H9 (cell line): ENCODE measurements around the gene HLA-E. TPM values are rescaled to one million over a fixed set of nuclear protein-coding genes. Genes with fewer than 3 reads are reported as not detected.

ENCODE experiments used
- DNase-seq: peaks from one replicate; pipeline ENCODE4 v3.0.0-alpha.2; 2017
- H2AFZ ChIP-seq: one replicate; pipeline ENCODE4 v1.6.1; 2013; ENCODE audit warnings: mild to moderate bottlenecking, low read length, control low read depth, moderate library complexity
- H2AK5ac ChIP-seq: 2 replicates; pipeline ENCODE4 v1.6.1; 2013; ENCODE audit warnings: low read length, control low read depth, mixed read lengths; ENCODE audit not compliant: insufficient read length
- H2BK120ac ChIP-seq: one replicate; pipeline ENCODE4 v1.6.1; 2013; ENCODE audit warnings: low read depth, mild to moderate bottlenecking, low read length, control low read depth, inconsistent platforms; ENCODE audit not compliant: poor library complexity, severe bottlenecking
- H2BK12ac ChIP-seq: 2 replicates; pipeline ENCODE4 v1.6.1; 2013; ENCODE audit warnings: low read length, control low read depth, mixed read lengths, low read depth; ENCODE audit not compliant: insufficient read length
- H2BK15ac ChIP-seq: 2 replicates; pipeline ENCODE4 v1.6.1; 2013; ENCODE audit warnings: low read depth, low read length, control low read depth
- H2BK20ac ChIP-seq: one replicate; pipeline ENCODE4 v1.6.1; 2013; ENCODE audit warnings: low read depth, mild to moderate bottlenecking, low read length, control low read depth, inconsistent platforms; ENCODE audit not compliant: poor library complexity, severe bottlenecking
- H2BK5ac ChIP-seq: 2 replicates; pipeline ENCODE4 v1.6.1; 2013; ENCODE audit warnings: low read length, control low read depth, mixed read lengths; ENCODE audit not compliant: insufficient read length
- H3K14ac ChIP-seq: 2 replicates; pipeline ENCODE4 v1.6.1; 2013; ENCODE audit warnings: low read length, control low read depth; ENCODE audit not compliant: insufficient read depth
- H3K18ac ChIP-seq: 2 replicates; pipeline ENCODE4 v1.6.1; 2013; ENCODE audit warnings: low read depth, mild to moderate bottlenecking, mixed read lengths, low read length, control low read depth; ENCODE audit not compliant: insufficient read length
- H3K23ac ChIP-seq: 2 replicates; pipeline ENCODE4 v1.6.1; 2013; ENCODE audit warnings: low read length, control low read depth, mixed read lengths, low read depth; ENCODE audit not compliant: insufficient read length
- H3K23me2 ChIP-seq: 2 replicates; pipeline ENCODE4 v1.6.1; 2013; ENCODE audit warnings: low read depth, mild to moderate bottlenecking, mixed read lengths, low read length, control low read depth; ENCODE audit not compliant: insufficient read length, poor library complexity, severe bottlenecking
- H3K27ac ChIP-seq: 2 replicates; pipeline ENCODE4 v1.5.1; 2013; ENCODE audit warnings: low read length, control low read depth, mixed read lengths, low read depth; ENCODE audit not compliant: insufficient read length
- H3K27me3 ChIP-seq: 2 replicates; pipeline ENCODE4 v1.6.1; 2013; ENCODE audit warnings: low read length, control low read depth, inconsistent platforms; ENCODE audit not compliant: insufficient read depth
- H3K4ac ChIP-seq: 2 replicates; pipeline ENCODE4 v1.6.1; 2013; ENCODE audit warnings: low read depth, mild to moderate bottlenecking, control low read depth, inconsistent platforms, low read length, moderate library complexity
- H3K4me1 ChIP-seq: 2 replicates; pipeline ENCODE4 v1.6.1; 2013; ENCODE audit warnings: low read length, control low read depth, inconsistent platforms; ENCODE audit not compliant: insufficient read depth
- H3K4me2 ChIP-seq: 2 replicates; pipeline ENCODE4 v1.6.1; 2013; ENCODE audit warnings: low read length, control low read depth, mixed read lengths; ENCODE audit not compliant: insufficient read length, insufficient read depth
- H3K56ac ChIP-seq: 2 replicates; pipeline ENCODE4 v1.6.1; 2013; ENCODE audit warnings: low read depth, mild to moderate bottlenecking, mixed read lengths, low read length, control low read depth; ENCODE audit not compliant: insufficient read length
- H3K79me1 ChIP-seq: 2 replicates; pipeline ENCODE4 v1.6.1; 2013; ENCODE audit warnings: low read depth, mild to moderate bottlenecking, moderate library complexity, low read length, control low read depth, inconsistent platforms; ENCODE audit not compliant: insufficient read depth, poor library complexity, severe bottlenecking
- H3K79me2 ChIP-seq: 2 replicates; pipeline ENCODE4 v1.6.1; 2013; ENCODE audit warnings: low read length, control low read depth, inconsistent platforms; ENCODE audit not compliant: insufficient read depth
- H3K9ac ChIP-seq: 2 replicates; pipeline ENCODE4 v1.6.1; 2013; ENCODE audit warnings: low read length, control low read depth, mixed read lengths; ENCODE audit not compliant: insufficient read length; ENCODE audit errors: extremely low read depth
- H3K9me3 ChIP-seq: one replicate; pipeline ENCODE4 v1.6.1; 2013; ENCODE audit warnings: low read depth, low read length, inconsistent platforms; ENCODE audit not compliant: control insufficient read depth
- H3T11ph ChIP-seq: one replicate; pipeline ENCODE4 v1.6.1; 2013; ENCODE audit warnings: mild to moderate bottlenecking, low read length, control low read depth, inconsistent platforms
- H4K20me1 ChIP-seq: one replicate; pipeline ENCODE4 v1.6.1; 2013; ENCODE audit not compliant: control insufficient read depth, insufficient read length, insufficient read depth
- H4K5ac ChIP-seq: 2 replicates; pipeline ENCODE4 v1.6.1; 2013; ENCODE audit warnings: low read depth, mild to moderate bottlenecking, mixed read lengths, low read length, control low read depth; ENCODE audit not compliant: insufficient read length
- H4K8ac ChIP-seq: replicated peaks from 2 replicates; pipeline ENCODE4 v1.6.1; 2013; ENCODE audit warnings: low read length, control low read depth, mixed read lengths, low read depth; ENCODE audit not compliant: insufficient read length
- H4K91ac ChIP-seq: 2 replicates; pipeline ENCODE4 v1.6.1; 2013; ENCODE audit warnings: low read depth, mild to moderate bottlenecking, moderate library complexity, mixed read lengths, low read length, control low read depth; ENCODE audit not compliant: insufficient read length
- H3K27ac Mint-ChIP-seq, 3 experiments: 2 replicates in 2 of 3; 3 replicates in 1 of 3; pipeline ENCODE4 v1.8.0; 2020 to 2021; ENCODE audit warnings: mixed read lengths in 3 of 3, mild to moderate bottlenecking in 1 of 3, moderate library complexity in 1 of 3
- H3K27me3 Mint-ChIP-seq: 2 replicates; pipeline ENCODE4 v1.8.0; 2021; ENCODE audit warnings: low read depth, mild to moderate bottlenecking, moderate library complexity, mixed read lengths
- H3K36me3 Mint-ChIP-seq, 3 experiments: 2 replicates in 2 of 3; 3 replicates in 1 of 3; pipeline ENCODE4 v1.8.0; 2020 to 2021; ENCODE audit warnings: low read depth in 3 of 3, mixed read lengths in 3 of 3; ENCODE audit not compliant: insufficient read depth in 1 of 3
- H3K4me1 Mint-ChIP-seq, 2 experiments: 2 replicates each; pipeline ENCODE4 v1.8.0; 2020; ENCODE audit warnings: mixed read lengths in 2 of 2
- H3K4me3 Mint-ChIP-seq, 2 experiments: 2 replicates in 1 of 2; 3 replicates in 1 of 2; pipeline ENCODE4 v1.8.0; 2020 to 2021; ENCODE audit warnings: mild to moderate bottlenecking in 2 of 2, mixed read lengths in 2 of 2, moderate library complexity in 1 of 2
- H3K9me3 Mint-ChIP-seq, 2 experiments: 2 replicates in 1 of 2; 3 replicates in 1 of 2; pipeline ENCODE4 v1.8.0; 2020; ENCODE audit warnings: mild to moderate bottlenecking in 2 of 2, mixed read lengths in 2 of 2, moderate library complexity in 1 of 2
- CTCF ChIP-seq: fragments of 200-600 bp; sonication (generic); conservative IDR thresholded peaks from 3 replicates; pipeline ENCODE4 v1.8.0; 2021; ENCODE audit warnings: antibody characterized with exemption, mild to moderate bottlenecking
- WGBS: extraction: QIAGEN DNeasy Blood & Tissue Kit; methylation state at CpG from one replicate; pipeline ENCODE4 v1.1.7; 2013; ENCODE audit warnings: missing lambda C conversion rate, low lambda C conversion rate, mixed read lengths; ENCODE audit not compliant: insufficient read length; ENCODE audit errors: extremely low coverage; 5-methylcytosine and 5-hydroxymethylcytosine counted together
- total RNA-seq: library from RNA; stranded (reverse); gene quantifications from 2 replicates; pipeline ENCODE4 v1.2.1, GENCODE V29; 2021

Gene HLA-E
- total RNA-seq, 1 experiment from 2014 or later = 28.1 TPM

DNA sequence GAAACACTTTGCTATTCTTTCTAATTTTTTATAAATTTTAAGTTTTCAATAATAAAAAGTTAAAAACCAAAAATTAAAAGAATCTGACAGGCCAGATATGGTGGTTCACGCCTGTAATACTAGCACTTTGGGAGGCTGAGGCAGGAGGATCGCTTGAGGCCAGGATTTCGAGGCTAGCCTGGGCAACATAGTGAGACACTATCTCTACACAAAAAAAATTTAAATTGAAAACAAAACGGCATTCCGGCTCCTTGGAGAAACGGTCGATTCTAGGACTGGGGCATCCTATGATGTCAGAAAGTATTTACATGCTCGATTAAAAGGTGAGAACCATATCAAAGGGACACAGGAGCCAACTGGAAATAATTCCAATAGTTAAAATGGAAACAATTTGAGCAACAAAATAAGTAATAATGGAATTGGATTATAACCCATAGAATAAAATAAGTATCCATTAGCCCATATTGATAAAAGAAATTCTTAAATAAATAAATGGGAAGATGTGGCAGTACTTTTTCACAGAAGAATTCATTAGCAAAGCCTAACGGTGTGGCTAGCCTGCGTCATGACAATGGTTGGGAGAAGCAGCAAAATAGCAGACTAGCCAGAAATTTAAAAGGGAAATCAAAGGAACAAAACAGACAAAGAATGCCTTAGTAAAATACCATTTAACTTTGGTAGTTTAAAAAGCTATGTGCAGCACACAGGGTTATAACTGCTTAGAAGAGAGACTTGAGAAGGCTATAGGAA lies 21.3 kb downstream of the HLA-E start:
- Histone ChIP-seq H3K79me1 (no peaks in the 10 kb centered on the region), H3K23ac (no peak overlapping the region), H3K18ac (no peak overlapping the region), H3K14ac (no peak overlapping the region), H4K5ac (no peak overlapping the region), H3K4me2 (no peak overlapping the region), H3K23me2 (peaks cover 5% of the 10 kb centered on the region), H2BK20ac (no peak overlapping the region), H2BK5ac (no peak overlapping the region), H3K79me2 (no peaks in the 10 kb centered on the region), H3K4me1 (0 out of 2 replicates have a peak, but pooled peaks cover 3% of the 10 kb centered on the region), H4K8ac (no peak overlapping the region), H2BK12ac (no peak overlapping the region), H3K9ac (no peak overlapping the region), H4K91ac (no peak overlapping the region), H2BK120ac (no peak overlapping the region), H3K9me3 (no peaks in the 10 kb centered on the region), H3K4ac (no peak overlapping the region), H2BK15ac (no peak overlapping the region), H3K27me3 (no peaks in the 10 kb centered on the region), H3T11ph (no peak overlapping the region), H4K20me1 (no peaks in the 10 kb centered on the region), H2AFZ (no peak overlapping the region), H2AK5ac (no peak overlapping the region), H3K56ac (no peak overlapping the region), H3K27ac (no peak overlapping the region)
- no peak for DNase-seq
- Mint-ChIP-seq H3K4me1 (peaks cover 23 to 32% of the 10 kb centered on the region in 2 experiments), H3K27me3 (no peaks in the 10 kb centered on the region; the same call in 1 of the 2 replicates), H3K9me3 (no peaks in the 10 kb centered on the region), H3K36me3 (no peaks in the 10 kb centered on the region), H3K27ac (peak overlapping the region in 1 of 3 experiments; percentile 83; a peak in 2 of 7 replicates), H3K4me3 (no peak overlapping the region)
- no peak for TF ChIP-seq CTCF
- WGBS = no CpG with 5 or more reads among the region's 10 CpGs
